ENCODE measurements around the gene ESRRA. TPM values are rescaled to one million over a fixed set of nuclear protein-coding genes. Genes with fewer than 3 reads are reported as not detected.

ESRRA gene
- total and polyA plus RNA-seq, 9 of the 15 experiments (the other 6 are each of a cell fraction or from before 2014, with no cell fraction given), result 0.27 to 89.7 (median 23.7) TPM

GRCh38 chr11:64269540-64270220 lies 35.6 kb upstream of the ESRRA start (continued):
- TF ChIP-seq PATZ1 (CRISPR knock-in tag; IDR thresholded peaks at IDR 0.05; ENCODE audit: borderline replicate concordance) (no peak), PHB2 (IDR thresholded peaks at IDR 0.05; ENCODE audit: low read depth) (no peak), ZHX1 (conservative IDR thresholded peaks at IDR 0.05; ENCODE audit: low read length) (0 out of 2 replicates have a peak, but pooled peaks have one; percentile 12), DMBX1 (CRISPR knock-in tag; IDR thresholded peaks at IDR 0.05; ENCODE audit: borderline replicate concordance) (no peak), MLLT1 (IDR thresholded peaks at IDR 0.05) (0 out of 4 replicates have a peak, but pooled peaks of 1 of the 2 experiments have one; percentile 28), SREBF1 (IDR thresholded peaks at IDR 0.05; ENCODE audit: borderline replicate concordance, low read depth, low read length) (0 out of 2 replicates have a peak, but pooled peaks have one; percentile 63), SOX6 (IDR thresholded peaks at IDR 0.05) (0 out of 2 replicates have a peak, but pooled peaks have one; percentile 4), SIN3A (IDR thresholded peaks at IDR 0.05; ENCODE audit: borderline replicate concordance in 2 of 2, control insufficient read depth in 1 of 2, low read depth in 2 of 2, low read length in 2 of 2) (no peak; a peak in 2 of 4 replicates), NFATC3 (IDR thresholded peaks at IDR 0.05) (no peak), NCOA1 (IDR thresholded peaks at IDR 0.05; ENCODE audit: low read depth) (peak; percentile 93), ZFPM2 (CRISPR knock-in tag; IDR thresholded peaks at IDR 0.05) (0 out of 2 replicates have a peak, but pooled peaks have one; percentile 77), ATF4 (CRISPR knock-in tag; IDR thresholded peaks at IDR 0.05) (peak; percentile 82), FOXP1 (CRISPR knock-in tag; IDR thresholded peaks at IDR 0.05) (no peak), HBP1 (CRISPR knock-in tag; IDR thresholded peaks at IDR 0.05) (peak; percentile 83; the same call in 1 of the 2 replicates), POU5F1 (IDR thresholded peaks at IDR 0.05; ENCODE audit: borderline replicate concordance, low read depth, low read length, partially characterized antibody) (peak; percentile 88), CXXC5 (CRISPR knock-in tag; IDR thresholded peaks at IDR 0.05) (peak; percentile 98), CREBBP (IDR thresholded peaks at IDR 0.05; ENCODE audit: low read depth, low read length) (no peak), PPARD (CRISPR knock-in tag; IDR thresholded peaks at IDR 0.05) (no peak)
